ENCODE data around the gene CTNNAL1. TPM values are rescaled to one million over a fixed set of nuclear protein-coding genes. Genes with fewer than 3 reads are reported as not detected.

The CTNNAL1 gene
- total and polyA plus RNA-seq, 4 donors, result 20.6 to 53.9 (median 37.0) TPM

DNA sequence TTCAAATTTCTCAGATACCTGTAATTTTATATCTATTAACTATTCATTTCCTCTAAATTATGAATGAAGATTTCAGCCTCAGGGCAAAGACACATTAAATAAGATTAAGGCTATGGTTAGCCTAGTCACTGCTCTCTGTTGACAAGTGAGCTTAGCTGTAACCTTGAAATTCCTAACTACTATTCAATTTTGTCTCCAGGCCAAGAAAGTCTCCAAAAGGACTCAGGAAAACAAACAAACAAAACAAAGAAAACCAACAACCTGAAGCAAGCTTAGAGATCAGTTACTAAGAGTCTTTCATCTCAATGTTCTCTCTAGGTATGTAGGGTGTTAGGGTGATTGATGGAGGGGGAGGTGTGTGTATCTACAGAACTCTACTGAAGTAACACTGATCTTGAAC lies 9.6 kb upstream of the CTNNAL1 start:
- TF ChIP-seq, protein P1, sequence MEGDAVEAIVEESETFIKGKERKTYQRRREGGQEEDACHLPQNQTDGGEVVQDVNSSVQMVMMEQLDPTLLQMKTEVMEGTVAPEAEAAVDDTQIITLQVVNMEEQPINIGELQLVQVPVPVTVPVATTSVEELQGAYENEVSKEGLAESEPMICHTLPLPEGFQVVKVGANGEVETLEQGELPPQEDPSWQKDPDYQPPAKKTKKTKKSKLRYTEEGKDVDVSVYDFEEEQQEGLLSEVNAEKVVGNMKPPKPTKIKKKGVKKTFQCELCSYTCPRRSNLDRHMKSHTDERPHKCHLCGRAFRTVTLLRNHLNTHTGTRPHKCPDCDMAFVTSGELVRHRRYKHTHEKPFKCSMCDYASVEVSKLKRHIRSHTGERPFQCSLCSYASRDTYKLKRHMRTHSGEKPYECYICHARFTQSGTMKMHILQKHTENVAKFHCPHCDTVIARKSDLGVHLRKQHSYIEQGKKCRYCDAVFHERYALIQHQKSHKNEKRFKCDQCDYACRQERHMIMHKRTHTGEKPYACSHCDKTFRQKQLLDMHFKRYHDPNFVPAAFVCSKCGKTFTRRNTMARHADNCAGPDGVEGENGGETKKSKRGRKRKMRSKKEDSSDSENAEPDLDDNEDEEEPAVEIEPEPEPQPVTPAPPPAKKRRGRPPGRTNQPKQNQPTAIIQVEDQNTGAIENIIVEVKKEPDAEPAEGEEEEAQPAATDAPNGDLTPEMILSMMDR (IDR thresholded peaks at IDR 0.05; ENCODE audit: control extremely low read depth, extremely low read depth), result no peak
- H3K4me3 ChIP-seq, result no peak overlapping the region
- no peak overlapping the region for H3K9ac ChIP-seq (ENCODE audit: insufficient read depth in 1 of 2, low read length in 2 of 2)
- ATAC-seq (ENCODE audit: insufficient read depth, low FRiP score), result no peak
- H3K27me3 ChIP-seq (ENCODE audit: control insufficient read depth in 3 of 3, insufficient read depth in 3 of 3, low read length in 2 of 3), result no peaks in the 10 kb centered on the region
- H3K36me3 ChIP-seq (ENCODE audit: control insufficient read depth in 4 of 4, insufficient read depth in 4 of 4, low read length in 4 of 4), result peaks cover 0 to 7% (median 5%) of the 10 kb centered on the region in 4 donors
- H3K27ac ChIP-seq (ENCODE audit: low read depth in 1 of 2, low read length in 1 of 2), result no peak overlapping the region
- H3K9me3 ChIP-seq (ENCODE audit: control insufficient read depth in 4 of 4, insufficient read depth in 3 of 4, low read length in 3 of 4), result no peaks in the 10 kb centered on the region
- H3K4me1 ChIP-seq (ENCODE audit: control insufficient read depth in 5 of 5, insufficient read depth in 5 of 5, low read length in 5 of 5), result peaks cover 4 to 26% (median 9%) of the 10 kb centered on the region in 5 donors
- no peak for DNase-seq

DNA sequence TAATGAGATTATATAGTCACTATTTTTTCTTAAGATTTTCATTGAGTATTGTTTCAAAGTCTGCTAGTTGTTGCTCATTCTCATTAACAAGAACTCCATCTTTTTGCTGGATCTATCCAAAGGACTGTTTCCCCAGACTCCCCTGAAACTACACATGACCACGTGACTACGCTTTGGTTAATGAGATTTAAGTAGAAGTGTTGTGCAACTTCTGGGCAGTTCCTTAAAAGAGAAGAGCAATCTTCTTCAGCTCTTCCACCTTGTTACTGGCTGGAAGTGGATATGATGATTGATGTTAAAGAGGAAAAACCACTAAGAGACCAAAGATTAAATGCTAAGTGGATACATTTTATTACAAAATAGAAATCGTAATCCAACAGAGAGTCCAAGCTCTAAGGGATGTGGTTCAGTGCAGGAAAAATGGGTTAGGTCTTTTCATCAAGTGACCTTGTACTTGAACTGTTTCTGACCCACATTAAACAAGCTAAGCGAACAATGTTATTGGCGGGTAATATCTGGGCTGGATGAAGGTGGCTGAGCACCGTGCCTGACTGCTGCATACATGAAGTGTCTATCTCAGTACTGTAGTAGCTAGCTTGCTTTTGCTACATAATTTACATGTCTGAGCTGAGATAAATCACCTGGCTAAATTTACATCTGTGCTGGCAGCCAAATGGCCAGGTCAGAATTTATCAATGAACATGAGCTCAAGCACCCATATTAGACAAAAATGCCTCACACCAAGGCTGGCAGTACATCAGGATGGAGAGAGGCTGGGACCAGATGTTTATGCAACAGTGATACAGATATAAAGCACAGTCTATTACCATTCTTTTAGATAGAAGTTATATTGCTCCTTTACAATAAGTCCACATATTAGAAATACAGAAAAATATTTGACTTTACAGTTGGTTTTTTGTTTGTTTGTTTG lies 7.5 kb upstream of the CTNNAL1 start:
- Histone ChIP-seq H3K4me1 (ENCODE audit: control insufficient read depth in 5 of 5, insufficient read depth in 5 of 5, low read length in 5 of 5) (peaks cover 0 to 26% (median 0%) of the 10 kb centered on the region in 5 donors), H3K4me3 (no peak overlapping the region), H3K27me3 (ENCODE audit: control insufficient read depth in 3 of 3, insufficient read depth in 3 of 3, low read length in 2 of 3) (no peaks in the 10 kb centered on the region), H3K36me3 (ENCODE audit: control insufficient read depth in 4 of 4, insufficient read depth in 4 of 4, low read length in 4 of 4) (peaks cover 0 to 14% (median 7%) of the 10 kb centered on the region in 4 donors), H3K9me3 (ENCODE audit: control insufficient read depth in 4 of 4, insufficient read depth in 3 of 4, low read length in 3 of 4) (no peaks in the 10 kb centered on the region), H3K27ac (ENCODE audit: low read depth in 1 of 2, low read length in 1 of 2) (no peak overlapping the region), H3K9ac (ENCODE audit: insufficient read depth in 1 of 2, low read length in 2 of 2) (no peak overlapping the region)
- TF ChIP-seq, protein P1 (IDR thresholded peaks at IDR 0.05; ENCODE audit: control extremely low read depth, extremely low read depth), result no peak
- ATAC-seq (ENCODE audit: insufficient read depth, low FRiP score), result no peak
- DNase-seq, result no peak
- WGBS, 2 donors, result 54 to 65% methylated on average over 6 of the region's 6 CpGs

DNA sequence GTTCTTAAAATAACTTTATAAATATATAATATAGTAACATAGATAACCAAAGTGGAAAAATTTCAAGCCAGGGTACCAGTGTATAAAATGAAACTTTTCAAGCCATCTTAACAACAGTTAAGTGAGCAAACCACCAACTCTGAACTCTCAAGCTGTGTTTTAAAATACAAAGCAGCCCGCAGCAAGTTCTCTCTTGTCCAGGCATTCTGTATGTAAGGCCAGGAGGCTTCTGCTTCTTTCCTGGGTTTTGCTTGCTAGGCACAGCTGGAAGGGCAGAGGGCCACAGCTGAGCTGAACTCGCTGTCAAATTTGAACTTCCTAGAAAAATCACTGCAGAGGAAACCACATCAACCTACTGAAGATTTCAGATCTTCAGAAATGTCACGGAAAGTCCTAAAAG lies 6.8 kb upstream of the CTNNAL1 start:
- TF ChIP-seq, protein P1 (IDR thresholded peaks at IDR 0.05; ENCODE audit: control extremely low read depth, extremely low read depth), result no peak
- H3K4me3 ChIP-seq, result no peak overlapping the region
- H3K9me3 ChIP-seq (ENCODE audit: control insufficient read depth in 4 of 4, insufficient read depth in 3 of 4, low read length in 3 of 4), result no peaks in the 10 kb centered on the region
- H3K36me3 ChIP-seq (ENCODE audit: control insufficient read depth in 4 of 4, insufficient read depth in 4 of 4, low read length in 4 of 4), result peaks cover 0 to 14% (median 7%) of the 10 kb centered on the region in 4 donors
- WGBS, 2 donors, result 80 to 88% methylated on average over 3 of the region's 3 CpGs
- no peak for ATAC-seq (ENCODE audit: insufficient read depth, low FRiP score)
- peaks cover 0 to 22% (median 0%) of the 10 kb centered on the region in 5 donors for H3K4me1 ChIP-seq (ENCODE audit: control insufficient read depth in 5 of 5, insufficient read depth in 5 of 5, low read length in 5 of 5)
- DNase-seq, result no peak
- no peak overlapping the region for H3K27ac ChIP-seq (ENCODE audit: low read depth in 1 of 2, low read length in 1 of 2)
- H3K27me3 ChIP-seq (ENCODE audit: control insufficient read depth in 3 of 3, insufficient read depth in 3 of 3, low read length in 2 of 3), result no peaks in the 10 kb centered on the region
- no peak overlapping the region for H3K9ac ChIP-seq (ENCODE audit: insufficient read depth in 1 of 2, low read length in 2 of 2)
